ENCODE data around the gene ESRRG.

DNA sequence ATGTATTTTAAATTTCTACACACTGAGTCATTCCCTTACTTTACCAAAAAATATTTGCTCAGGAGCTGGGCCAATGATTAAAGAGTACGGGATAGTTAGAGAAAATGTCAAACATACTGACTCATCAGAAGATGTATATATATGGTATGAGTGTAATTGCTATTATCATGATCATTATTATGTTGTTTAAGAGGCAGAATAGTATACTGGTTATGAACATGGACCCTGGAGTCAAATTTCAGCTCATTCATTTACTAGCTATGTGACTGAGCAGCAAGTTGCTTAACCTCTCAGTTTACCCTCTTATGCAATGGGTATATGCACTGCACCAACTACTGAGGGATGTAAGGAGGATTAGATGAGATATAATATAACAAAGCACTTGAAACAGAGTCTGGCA, 258.7 kb downstream of the ESRRG start:
- TF ChIP-seq CTCF (IDR thresholded peaks at IDR 0.05) = no peak
- TF ChIP-seq POLR2A (IDR thresholded peaks at IDR 0.05) = no peak
